Measurements from ENCODE around the gene SLC8A1. TPM values are rescaled to one million over a fixed set of nuclear protein-coding genes. Genes with fewer than 3 reads are reported as not detected.

Gene SLC8A1
- total and polyA plus RNA-seq, 8 donors: 5.4 to 39.7 (median 6.6) TPM

DNA sequence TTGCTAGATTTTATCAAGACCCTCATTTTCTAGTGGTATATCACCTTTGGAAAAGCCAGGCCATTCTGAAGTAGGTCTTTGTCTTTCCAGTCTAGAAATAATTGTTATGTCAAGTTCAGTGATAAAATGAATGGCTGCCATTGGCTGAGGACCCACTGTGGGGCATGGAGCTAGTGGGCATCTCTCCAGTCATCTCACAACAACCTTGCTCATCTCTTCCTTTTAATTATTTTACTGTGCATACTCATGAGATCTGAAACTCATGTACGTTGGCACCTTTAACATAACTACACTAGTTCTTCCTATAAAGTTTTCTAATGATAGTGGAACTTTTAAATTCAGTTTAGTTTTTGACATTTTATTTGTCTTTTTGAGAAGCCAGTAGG is 240.9 kb downstream of the SLC8A1 start:
- intact Hi-C loops (cut with DNase I): no loop called here
- no peaks in the 10 kb centered on the region for H3K27me3 ChIP-seq
- H3K4me1 ChIP-seq: no peaks in the 10 kb centered on the region
- H3K36me3 ChIP-seq: no peaks in the 10 kb centered on the region
- TF ChIP-seq, protein P1, sequence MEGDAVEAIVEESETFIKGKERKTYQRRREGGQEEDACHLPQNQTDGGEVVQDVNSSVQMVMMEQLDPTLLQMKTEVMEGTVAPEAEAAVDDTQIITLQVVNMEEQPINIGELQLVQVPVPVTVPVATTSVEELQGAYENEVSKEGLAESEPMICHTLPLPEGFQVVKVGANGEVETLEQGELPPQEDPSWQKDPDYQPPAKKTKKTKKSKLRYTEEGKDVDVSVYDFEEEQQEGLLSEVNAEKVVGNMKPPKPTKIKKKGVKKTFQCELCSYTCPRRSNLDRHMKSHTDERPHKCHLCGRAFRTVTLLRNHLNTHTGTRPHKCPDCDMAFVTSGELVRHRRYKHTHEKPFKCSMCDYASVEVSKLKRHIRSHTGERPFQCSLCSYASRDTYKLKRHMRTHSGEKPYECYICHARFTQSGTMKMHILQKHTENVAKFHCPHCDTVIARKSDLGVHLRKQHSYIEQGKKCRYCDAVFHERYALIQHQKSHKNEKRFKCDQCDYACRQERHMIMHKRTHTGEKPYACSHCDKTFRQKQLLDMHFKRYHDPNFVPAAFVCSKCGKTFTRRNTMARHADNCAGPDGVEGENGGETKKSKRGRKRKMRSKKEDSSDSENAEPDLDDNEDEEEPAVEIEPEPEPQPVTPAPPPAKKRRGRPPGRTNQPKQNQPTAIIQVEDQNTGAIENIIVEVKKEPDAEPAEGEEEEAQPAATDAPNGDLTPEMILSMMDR (IDR thresholded peaks at IDR 0.05): no peak
- no peak overlapping the region for H3K27ac ChIP-seq
- DNase-seq (no peak), ATAC-seq (no peak)
- H3K9me3 ChIP-seq: no peaks in the 10 kb centered on the region
- H3K4me3 ChIP-seq: no peak overlapping the region

DNA sequence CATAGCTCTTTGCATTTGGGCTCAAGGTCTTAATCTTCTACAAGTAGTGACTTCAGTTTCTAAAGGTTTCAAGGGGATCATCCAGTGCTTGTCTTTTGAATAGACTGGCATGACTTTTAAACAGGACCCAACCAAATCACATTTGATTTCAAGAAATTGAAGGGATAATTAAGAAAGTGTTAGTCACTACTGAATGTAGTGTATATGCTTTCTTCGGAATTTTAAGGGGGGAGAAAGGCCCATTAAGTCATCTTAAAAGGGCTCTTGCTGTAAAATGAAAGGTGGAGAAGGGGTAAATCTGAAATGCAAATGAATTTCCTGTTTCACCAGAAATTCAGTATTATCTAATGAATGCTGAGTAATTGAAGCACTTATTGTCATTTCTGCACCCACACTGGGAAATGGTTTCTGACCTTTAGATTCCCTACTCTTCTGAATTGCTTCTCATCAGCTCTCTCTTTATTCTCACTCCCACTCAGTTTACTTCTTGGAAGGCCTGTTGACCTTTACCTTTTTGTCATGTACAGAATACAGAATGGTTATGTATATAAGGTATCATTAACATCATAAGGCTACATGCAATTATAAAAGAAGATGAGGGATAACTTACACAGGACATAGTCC is 241.4 kb downstream of the SLC8A1 start:
- Histone ChIP-seq H3K4me3 (no peak overlapping the region), H3K27ac (no peak overlapping the region), H3K4me1 (no peaks in the 10 kb centered on the region), H3K9me3 (no peaks in the 10 kb centered on the region), H3K36me3 (no peaks in the 10 kb centered on the region), H3K27me3 (no peaks in the 10 kb centered on the region)
- DNase-seq (no peak), ATAC-seq (no peak)
- TF ChIP-seq, protein P1 (IDR thresholded peaks at IDR 0.05): no peak
- intact Hi-C loops (cut with DNase I): no loop called here

DNA sequence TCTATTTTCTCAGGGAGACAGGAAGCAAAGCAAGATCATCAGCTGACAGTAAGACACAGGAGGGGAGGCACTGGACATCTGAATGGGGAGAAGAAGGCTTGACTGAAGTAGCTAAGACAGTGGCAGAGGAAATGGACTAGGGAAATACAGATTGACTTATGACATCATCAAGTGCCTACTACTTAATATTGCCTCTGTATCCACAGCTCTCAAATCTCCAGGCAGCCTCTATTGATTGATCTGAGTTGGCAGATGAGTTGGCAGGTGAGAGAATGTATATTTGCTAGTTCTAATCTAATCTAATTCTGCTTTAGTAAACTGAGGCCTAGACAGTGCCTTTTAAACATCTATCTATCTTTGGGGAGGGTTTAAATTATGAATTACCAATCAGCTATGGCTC is 242.1 kb downstream of the SLC8A1 start:
- H3K9me3 ChIP-seq: no peaks in the 10 kb centered on the region
- H3K36me3 ChIP-seq: no peaks in the 10 kb centered on the region
- no peak for ATAC-seq
- intact Hi-C loops (cut with DNase I): no loop called here
- H3K4me1 ChIP-seq: no peaks in the 10 kb centered on the region
- DNase-seq: no peak
- H3K4me3 ChIP-seq: no peak overlapping the region
- TF ChIP-seq, protein P1 (IDR thresholded peaks at IDR 0.05): no peak
- no peaks in the 10 kb centered on the region for H3K27me3 ChIP-seq
- H3K27ac ChIP-seq: no peak overlapping the region

DNA sequence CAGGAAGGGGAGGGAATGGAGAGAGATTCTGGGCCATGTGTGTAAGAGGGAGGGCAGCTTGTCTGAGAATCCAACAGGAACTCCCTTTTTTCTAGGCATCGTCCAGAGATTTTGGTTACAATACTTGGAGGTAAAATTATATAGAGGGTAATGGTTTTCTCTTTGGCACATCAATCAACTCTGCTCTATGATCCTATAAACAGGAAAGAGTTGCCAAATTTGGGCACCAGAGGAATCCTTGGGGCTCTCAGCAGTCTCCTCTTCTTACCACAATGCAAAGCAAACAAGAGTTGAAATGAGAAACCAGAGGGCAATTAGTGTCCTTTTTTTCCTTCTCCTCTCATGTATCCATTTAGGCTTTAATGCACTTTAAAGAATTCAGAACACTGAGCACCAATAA is 243.4 kb downstream of the SLC8A1 start:
- Histone ChIP-seq H3K4me1 (no peaks in the 10 kb centered on the region), H3K36me3 (no peaks in the 10 kb centered on the region), H3K27ac (no peak overlapping the region), H3K9me3 (no peaks in the 10 kb centered on the region), H3K27me3 (no peaks in the 10 kb centered on the region), H3K4me3 (no peak overlapping the region)
- no peak for ATAC-seq
- TF ChIP-seq, protein P1 (IDR thresholded peaks at IDR 0.05): no peak
- no peak for DNase-seq
- intact Hi-C loops (cut with DNase I): no loop called here

DNA sequence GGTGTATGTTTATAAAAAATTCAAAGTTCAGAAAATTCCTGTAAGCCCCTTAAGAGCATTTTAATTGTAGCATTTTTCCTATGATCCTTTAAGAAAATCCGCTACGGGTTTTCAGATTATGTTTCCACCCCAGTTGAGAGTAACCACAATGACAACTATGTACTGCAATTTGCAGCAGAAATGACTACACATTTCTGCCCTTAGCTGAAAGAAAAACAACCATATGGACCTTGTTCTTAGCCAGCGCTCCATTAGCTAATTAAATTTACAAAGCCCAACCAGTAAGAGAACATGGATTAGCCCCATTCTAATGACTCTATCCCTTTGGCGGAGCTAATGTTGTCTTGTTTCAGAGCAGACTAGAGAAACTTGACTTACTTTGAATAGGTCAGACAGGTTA is 247.6 kb downstream of the SLC8A1 start:
- TF ChIP-seq, protein P1 (IDR thresholded peaks at IDR 0.05): no peak
- Histone ChIP-seq H3K4me1 (no peaks in the 10 kb centered on the region), H3K27me3 (no peaks in the 10 kb centered on the region), H3K4me3 (no peak overlapping the region), H3K9me3 (no peaks in the 10 kb centered on the region), H3K27ac (no peak overlapping the region), H3K36me3 (no peaks in the 10 kb centered on the region)
- intact Hi-C loops (cut with DNase I): no loop called here
- DNase-seq (no peak), ATAC-seq (no peak)

All from left lung (tissue), 10 donors.